Transverse colon (tissue), 3 donors: ENCODE data around the gene ROR1.

Experiments
- POLR2A ChIP-seq: fragments of 450-650 bp; IDR thresholded peaks from one replicate; pipeline ENCODE4 v1.6.1; 2016; ENCODE audit warnings: antibody characterized with exemption, mild to moderate bottlenecking, moderate library complexity
- TF ChIP-seq, protein P1 (sequence below), 5 experiments: fragments of 200-600 bp in 3 of 5; fragments of 450-650 bp in 2 of 5; sonication (generic) in 3 of 5; IDR thresholded peaks; 1 replicate in 2 of 5; 2 replicates in 3 of 5; pipeline ENCODE4 v1.5.1; 2016 to 2017; ENCODE audit warnings: antibody characterized with exemption in 5 of 5, inconsistent platforms in 3 of 5, mild to moderate bottlenecking in 2 of 5, moderate library complexity in 1 of 5

DNA sequence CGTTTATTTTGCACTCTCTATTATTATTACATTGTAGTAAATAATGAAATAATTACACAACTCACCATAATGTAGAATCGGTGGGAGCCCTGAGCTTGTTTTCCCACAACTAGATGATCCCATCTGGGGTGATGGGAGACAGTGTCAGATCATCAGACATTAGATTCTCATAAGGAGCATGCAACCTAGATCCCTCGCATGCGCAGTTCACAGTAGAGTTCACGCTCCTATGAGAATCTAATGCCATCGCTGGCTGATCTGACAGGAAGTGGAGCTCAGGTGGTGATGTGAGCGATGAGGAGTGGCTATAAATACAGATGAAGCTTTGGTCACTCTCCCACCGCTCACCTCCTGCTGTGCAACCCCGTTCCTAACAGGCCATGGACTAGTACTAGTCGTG is 112.1 kb downstream of the ROR1 start:
- TF ChIP-seq, protein P1, sequence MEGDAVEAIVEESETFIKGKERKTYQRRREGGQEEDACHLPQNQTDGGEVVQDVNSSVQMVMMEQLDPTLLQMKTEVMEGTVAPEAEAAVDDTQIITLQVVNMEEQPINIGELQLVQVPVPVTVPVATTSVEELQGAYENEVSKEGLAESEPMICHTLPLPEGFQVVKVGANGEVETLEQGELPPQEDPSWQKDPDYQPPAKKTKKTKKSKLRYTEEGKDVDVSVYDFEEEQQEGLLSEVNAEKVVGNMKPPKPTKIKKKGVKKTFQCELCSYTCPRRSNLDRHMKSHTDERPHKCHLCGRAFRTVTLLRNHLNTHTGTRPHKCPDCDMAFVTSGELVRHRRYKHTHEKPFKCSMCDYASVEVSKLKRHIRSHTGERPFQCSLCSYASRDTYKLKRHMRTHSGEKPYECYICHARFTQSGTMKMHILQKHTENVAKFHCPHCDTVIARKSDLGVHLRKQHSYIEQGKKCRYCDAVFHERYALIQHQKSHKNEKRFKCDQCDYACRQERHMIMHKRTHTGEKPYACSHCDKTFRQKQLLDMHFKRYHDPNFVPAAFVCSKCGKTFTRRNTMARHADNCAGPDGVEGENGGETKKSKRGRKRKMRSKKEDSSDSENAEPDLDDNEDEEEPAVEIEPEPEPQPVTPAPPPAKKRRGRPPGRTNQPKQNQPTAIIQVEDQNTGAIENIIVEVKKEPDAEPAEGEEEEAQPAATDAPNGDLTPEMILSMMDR (IDR thresholded peaks at IDR 0.05) = no peak
- TF ChIP-seq POLR2A = no peak
